ENCODE data around the gene ARRDC4. TPM values are rescaled to one million over a fixed set of nuclear protein-coding genes. Genes with fewer than 3 reads are reported as not detected.
"Not testable (repeated sequence)": the region's sequence is repeated elsewhere in the genome, so short reads cannot be mapped to it uniquely, and the experiment has no call there.

The ARRDC4 gene
- total RNA-seq, 2 experiments from 2014 or later = 0.52 to 0.56 TPM

DNA sequence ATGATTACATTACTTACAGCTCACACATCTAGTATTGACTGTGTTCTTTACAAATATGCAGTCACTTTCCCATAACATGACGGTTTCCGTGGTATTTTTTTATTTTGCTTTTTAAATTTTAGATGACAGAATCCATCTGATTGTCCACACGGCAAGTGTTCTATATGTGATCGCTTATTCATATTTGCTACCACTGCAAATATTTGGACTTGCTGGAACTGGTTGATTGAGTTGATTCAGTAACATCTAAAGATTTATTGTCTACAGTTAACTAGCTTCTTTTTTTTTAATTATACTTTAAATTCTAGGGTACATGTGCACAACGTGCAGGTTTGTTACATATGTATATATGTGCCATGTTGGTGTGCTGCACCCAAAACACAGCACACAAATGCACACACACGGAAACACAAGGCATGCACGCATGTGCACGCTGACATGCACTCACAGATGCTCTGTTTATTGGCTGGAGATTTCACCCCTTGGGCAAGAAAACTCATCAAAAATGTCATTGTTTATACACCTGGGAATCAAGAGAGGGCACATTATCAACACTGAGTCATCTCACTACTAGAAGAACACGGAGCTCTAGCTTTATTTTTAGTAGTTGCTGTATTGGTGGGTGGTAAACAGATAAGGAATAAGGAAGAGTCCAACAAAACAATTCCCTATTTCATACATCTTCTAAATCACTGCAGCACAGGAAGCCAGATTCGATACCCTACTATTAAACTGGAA is 16.4 kb downstream of the ARRDC4 start:
- Mint-ChIP-seq H3K27ac (no peak overlapping the region), H3K4me1 (peaks cover 17% of the 10 kb centered on the region), H3K27me3 (no peaks in the 10 kb centered on the region), H3K4me3 (no peak overlapping the region), H3K9me3 (no peaks in the 10 kb centered on the region), H3K36me3 (ENCODE audit: low read depth) (no peaks in the 10 kb centered on the region)
- POLR2A ChIA-PET = no interaction called here
- DNase-seq = no peak
- CTCF ChIA-PET = no interaction called here

DNA sequence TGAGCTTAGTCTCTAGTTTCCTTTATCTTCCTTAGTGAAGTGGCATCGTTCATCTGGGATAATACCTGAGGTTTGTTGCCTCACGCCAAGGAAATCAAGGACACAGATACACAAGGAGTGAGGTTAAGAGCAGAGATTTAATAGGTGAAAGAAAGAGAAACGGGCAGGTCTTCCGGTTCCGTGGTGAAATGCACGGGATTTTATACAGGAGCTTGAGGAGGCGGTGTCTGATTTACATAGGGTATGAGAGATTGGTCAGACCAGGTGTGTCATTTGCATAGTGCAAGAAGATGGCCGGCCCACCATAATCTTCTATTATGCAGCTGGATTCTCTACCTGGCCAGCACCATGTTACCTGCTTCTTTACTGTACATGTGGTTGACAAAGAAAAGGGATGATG is 17.2 kb downstream of the ARRDC4 start:
- peaks cover 18% of the 10 kb centered on the region for H3K4me1 Mint-ChIP-seq
- POLR2A ChIA-PET = no interaction called here
- CTCF ChIA-PET = no interaction called here

DNA sequence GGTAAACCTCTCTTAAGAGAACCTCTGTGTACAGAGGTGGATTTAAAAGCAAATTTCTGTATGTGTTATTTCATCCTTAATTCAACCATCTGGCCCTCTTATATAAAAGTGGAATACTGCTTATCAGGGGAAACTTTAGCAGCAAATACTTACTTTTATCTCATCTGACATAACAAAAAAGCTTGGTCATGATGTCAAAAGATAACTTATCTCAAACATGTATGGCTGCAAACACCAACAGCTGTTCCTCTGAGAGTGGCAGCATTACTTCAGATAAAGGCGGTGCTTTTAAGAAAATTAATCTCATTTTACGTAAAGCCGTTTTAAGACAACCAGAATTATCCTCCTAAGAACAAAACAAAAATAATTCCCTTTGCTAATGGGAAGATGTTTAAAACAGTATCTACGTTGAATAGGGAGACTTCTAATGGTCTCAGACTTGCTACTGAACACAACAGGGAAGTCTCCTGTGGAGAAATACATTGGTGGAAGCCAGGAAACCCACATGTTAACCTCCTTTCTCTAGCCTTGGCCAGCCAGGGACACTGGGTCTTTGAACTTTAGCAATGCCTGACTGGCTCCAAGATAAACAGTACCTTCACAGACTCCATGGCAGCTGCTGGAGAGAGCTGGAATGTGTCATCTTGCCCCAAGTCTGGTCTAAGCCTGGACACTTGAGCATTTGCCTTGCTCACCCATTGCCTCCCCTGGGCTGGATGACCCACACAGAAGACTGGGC is 18.1 kb downstream of the ARRDC4 start:
- ChIA-PET POLR2A (no interaction called here), CTCF (interaction anchor here (0.6 kb wide), 1 partner anchor 297 kb away, joined by 3 read pairs; no protein-coding TSS in a partner anchor)

More for the DNA sequence above, 17.2 kb downstream of the ARRDC4 start:
- Mint-ChIP-seq H3K36me3 (ENCODE audit: low read depth) (no peaks in the 10 kb centered on the region), H3K9me3 (no peaks in the 10 kb centered on the region), H3K27ac (no peak overlapping the region), H3K27me3 (no peaks in the 10 kb centered on the region), H3K4me3 (no peak overlapping the region)
- no peak for DNase-seq

DNA sequence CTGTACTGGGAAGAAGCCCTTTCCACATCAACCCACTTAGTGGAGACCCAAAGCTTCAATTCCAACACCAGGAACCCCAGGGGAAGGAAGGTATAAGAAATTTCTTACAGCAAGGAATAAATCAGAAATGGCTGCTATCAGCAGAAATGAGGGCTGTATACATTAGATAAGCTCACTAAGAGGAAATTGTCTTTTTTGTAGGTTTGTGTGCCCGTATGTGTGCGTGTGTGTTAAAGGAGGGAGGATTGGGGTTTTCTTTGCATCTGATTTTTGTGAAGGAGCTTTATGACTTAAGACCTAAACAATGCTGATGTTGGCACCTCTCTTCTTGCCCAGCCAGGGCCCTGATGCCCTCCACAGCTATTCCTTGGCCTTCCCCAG is 18.6 kb downstream of the ARRDC4 start:
- H3K4me3 Mint-ChIP-seq = no peak overlapping the region
- DNase-seq = no peak
- H3K9me3 Mint-ChIP-seq = no peaks in the 10 kb centered on the region
- peaks cover 20% of the 10 kb centered on the region for H3K4me1 Mint-ChIP-seq
- ChIA-PET CTCF (interaction anchor here (0.6 kb wide), 1 partner anchor 296 kb away, joined by 3 read pairs; no protein-coding TSS in a partner anchor), POLR2A (no interaction called here)
- no peaks in the 10 kb centered on the region for H3K27me3 Mint-ChIP-seq
- H3K36me3 Mint-ChIP-seq (ENCODE audit: low read depth) = no peaks in the 10 kb centered on the region
- H3K27ac Mint-ChIP-seq = no peak overlapping the region

More for the DNA sequence above, 18.1 kb downstream of the ARRDC4 start:
- DNase-seq = no peak
- no peaks in the 10 kb centered on the region for H3K9me3 Mint-ChIP-seq
- no peak overlapping the region for H3K27ac Mint-ChIP-seq
- H3K27me3 Mint-ChIP-seq = no peaks in the 10 kb centered on the region
- H3K4me1 Mint-ChIP-seq = peaks cover 18% of the 10 kb centered on the region
- no peak overlapping the region for H3K4me3 Mint-ChIP-seq
- H3K36me3 Mint-ChIP-seq (ENCODE audit: low read depth) = no peaks in the 10 kb centered on the region

DNA sequence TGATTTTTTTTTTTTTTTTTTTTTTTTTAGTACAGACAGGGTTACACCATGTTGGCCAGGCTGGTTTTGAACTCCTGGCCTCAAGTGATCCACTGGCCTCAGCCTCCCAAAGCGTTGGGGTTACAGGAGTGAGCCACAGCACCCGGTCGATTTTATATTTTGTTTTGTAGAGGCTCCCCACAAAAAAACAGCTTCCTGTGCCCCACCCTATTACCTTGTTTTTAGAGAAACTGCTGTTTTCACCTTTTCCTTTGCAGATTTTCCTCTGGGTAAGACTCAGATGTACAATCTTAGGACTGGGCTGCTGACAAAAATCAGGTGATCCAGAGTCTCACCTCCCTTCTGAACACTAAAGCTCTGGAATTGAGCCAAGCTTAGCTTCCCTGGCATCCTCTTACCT is 20.6 kb downstream of the ARRDC4 start:
- CTCF ChIA-PET = no interaction called here
- POLR2A ChIA-PET = no interaction called here
- H3K9me3 Mint-ChIP-seq = peaks cover 3% of the 10 kb centered on the region
- no peaks in the 10 kb centered on the region for H3K36me3 Mint-ChIP-seq (ENCODE audit: low read depth)
- no peaks in the 10 kb centered on the region for H3K27me3 Mint-ChIP-seq
- peak; percentile 30 for DNase-seq
- peak overlapping the region; percentile 87 for H3K27ac Mint-ChIP-seq
- no peak overlapping the region for H3K4me3 Mint-ChIP-seq
- H3K4me1 Mint-ChIP-seq = peaks cover 20% of the 10 kb centered on the region

DNA sequence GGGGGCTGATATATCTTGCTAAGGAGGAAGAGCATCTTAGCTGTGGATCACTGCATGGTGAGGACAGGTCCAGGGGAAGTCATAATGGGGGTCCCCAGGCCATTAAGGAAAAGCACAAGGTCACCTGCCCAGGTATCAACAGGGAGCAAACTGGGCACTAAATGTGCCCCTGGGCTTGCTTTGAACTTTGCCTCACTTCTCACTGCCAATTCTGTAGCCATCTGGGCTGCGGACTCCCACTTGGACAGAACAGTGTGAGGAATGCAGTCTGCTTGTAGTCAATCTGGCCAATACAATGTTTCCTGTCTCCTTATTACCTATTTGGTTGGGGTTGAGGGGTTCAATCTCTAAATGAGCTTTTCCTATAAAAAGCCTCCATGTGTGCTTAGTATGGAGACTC is 21.3 kb downstream of the ARRDC4 start:
- Mint-ChIP-seq H3K27ac (peak overlapping the region; percentile 87), H3K36me3 (ENCODE audit: low read depth) (no peaks in the 10 kb centered on the region), H3K9me3 (peaks cover 9% of the 10 kb centered on the region), H3K27me3 (no peaks in the 10 kb centered on the region), H3K4me3 (no peak overlapping the region), H3K4me1 (peaks cover 20% of the 10 kb centered on the region)
- DNase-seq = no peak
- CTCF ChIA-PET = no interaction called here
- POLR2A ChIA-PET = no interaction called here

DNA sequence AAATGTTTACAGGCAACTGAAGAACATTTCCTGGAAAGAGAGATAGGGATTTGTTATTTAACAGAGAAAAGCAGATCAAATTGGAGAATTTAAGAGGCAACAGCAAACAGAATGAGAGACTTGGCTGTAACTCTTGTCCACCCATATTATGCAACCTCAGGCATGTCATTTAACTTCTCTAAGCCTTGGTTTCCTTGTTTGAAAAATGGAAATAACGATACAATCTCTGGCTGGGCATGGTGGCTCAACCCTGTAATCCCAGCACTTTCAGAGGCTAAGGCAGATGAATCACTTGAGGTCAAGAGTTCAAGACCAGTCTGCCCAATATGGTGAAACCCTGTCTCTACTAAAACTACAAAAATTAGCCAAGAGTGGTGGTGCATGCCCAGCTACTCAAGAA is 23.7 kb downstream of the ARRDC4 start:
- H3K4me3 Mint-ChIP-seq = no peak overlapping the region
- no peak overlapping the region for H3K27ac Mint-ChIP-seq
- peaks cover 13% of the 10 kb centered on the region for H3K9me3 Mint-ChIP-seq
- no peaks in the 10 kb centered on the region for H3K36me3 Mint-ChIP-seq (ENCODE audit: low read depth)
- peaks cover 20% of the 10 kb centered on the region for H3K4me1 Mint-ChIP-seq
- no peaks in the 10 kb centered on the region for H3K27me3 Mint-ChIP-seq
- ChIA-PET POLR2A (no interaction called here), CTCF (interaction anchor here (0.7 kb wide), 1 partner anchor 17 kb away, joined by 3 read pairs; no protein-coding TSS in a partner anchor)
- DNase-seq = no peak

DNA sequence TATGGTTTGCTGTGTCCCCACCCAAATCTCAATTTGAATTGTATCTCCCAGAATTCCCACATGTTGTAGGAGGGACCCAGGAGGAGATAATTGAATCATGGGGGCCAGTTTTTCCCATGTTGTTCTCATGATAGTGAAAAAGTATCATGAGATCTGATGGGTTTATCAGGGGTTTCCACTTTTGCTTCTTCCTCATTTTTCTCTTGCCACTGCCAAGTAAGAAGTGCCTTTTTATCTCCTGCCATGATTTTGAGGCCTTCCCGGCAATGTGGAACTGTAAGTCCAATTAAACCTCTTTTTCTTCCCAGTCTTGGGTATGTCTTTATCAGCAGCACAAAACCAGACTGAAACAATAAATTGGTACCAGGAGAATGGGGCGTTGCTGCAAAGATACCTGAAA is 25.5 kb downstream of the ARRDC4 start:
- CTCF ChIA-PET; DNase-seq; H3K27ac Mint-ChIP-seq; POLR2A ChIA-PET; H3K36me3 Mint-ChIP-seq (ENCODE audit: low read depth); H3K27me3 Mint-ChIP-seq; H3K4me3 Mint-ChIP-seq: not testable (repeated sequence)
- peaks cover 13% of the 10 kb centered on the region for H3K9me3 Mint-ChIP-seq
- peaks cover 13% of the 10 kb centered on the region for H3K4me1 Mint-ChIP-seq

DNA sequence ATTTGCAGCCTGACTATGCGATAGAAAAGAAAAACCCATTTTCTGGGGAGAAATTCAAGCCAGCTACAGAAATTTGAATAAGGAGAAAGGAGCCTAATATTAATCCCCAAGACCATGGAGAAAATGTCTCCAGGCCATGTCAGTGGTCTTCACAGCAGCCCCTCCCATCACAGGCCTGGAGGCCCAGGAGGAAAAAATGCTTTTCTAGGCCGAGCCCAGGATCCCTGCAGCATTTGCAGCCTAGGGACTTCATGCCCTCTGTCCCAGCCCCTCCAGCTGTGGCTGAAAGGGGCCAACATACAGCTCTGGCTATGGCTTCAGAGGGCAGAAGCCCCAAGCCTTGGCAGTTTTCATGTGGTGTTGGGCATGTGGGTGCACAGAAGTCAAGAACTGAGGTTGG is 26.3 kb downstream of the ARRDC4 start:
- no peaks in the 10 kb centered on the region for H3K36me3 Mint-ChIP-seq (ENCODE audit: low read depth)
- H3K27ac Mint-ChIP-seq = no peak overlapping the region
- peaks cover 5% of the 10 kb centered on the region for H3K4me1 Mint-ChIP-seq
- H3K9me3 Mint-ChIP-seq = peaks cover 14% of the 10 kb centered on the region
- CTCF ChIA-PET = interaction anchor here (0.5 kb wide), 1 partner anchor 758 kb away, joined by 3 read pairs; no protein-coding TSS in a partner anchor
- no peak for DNase-seq
- H3K4me3 Mint-ChIP-seq = no peak overlapping the region
- H3K27me3 Mint-ChIP-seq = no peaks in the 10 kb centered on the region
- POLR2A ChIA-PET = no interaction called here

DNA sequence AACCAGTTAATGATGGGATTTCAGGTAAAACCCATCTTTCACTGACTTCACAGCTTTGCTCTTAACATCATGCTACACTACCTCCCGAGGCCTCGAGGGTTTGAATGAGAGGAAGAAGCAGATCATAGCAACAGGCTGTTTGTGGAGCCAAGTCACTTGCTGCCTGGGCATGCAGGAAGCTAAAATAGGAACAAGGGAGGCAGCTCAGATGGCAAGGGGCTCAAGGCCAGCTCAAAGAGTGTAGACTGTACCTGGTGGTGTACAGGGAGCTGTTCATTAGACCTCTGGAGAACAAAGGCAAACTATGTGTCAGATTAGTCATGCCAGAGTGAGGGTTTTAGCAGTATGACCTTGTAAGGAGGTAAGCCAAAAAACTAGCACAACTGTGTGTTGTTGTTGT is 28.8 kb downstream of the ARRDC4 start:
- DNase-seq = no peak
- Mint-ChIP-seq H3K27me3 (no peaks in the 10 kb centered on the region), H3K4me3 (no peak overlapping the region), H3K9me3 (peaks cover 15% of the 10 kb centered on the region), H3K27ac (no peak overlapping the region), H3K4me1 (no peaks in the 10 kb centered on the region), H3K36me3 (ENCODE audit: low read depth) (no peaks in the 10 kb centered on the region)
- CTCF ChIA-PET = no interaction called here
- POLR2A ChIA-PET = no interaction called here

DNA sequence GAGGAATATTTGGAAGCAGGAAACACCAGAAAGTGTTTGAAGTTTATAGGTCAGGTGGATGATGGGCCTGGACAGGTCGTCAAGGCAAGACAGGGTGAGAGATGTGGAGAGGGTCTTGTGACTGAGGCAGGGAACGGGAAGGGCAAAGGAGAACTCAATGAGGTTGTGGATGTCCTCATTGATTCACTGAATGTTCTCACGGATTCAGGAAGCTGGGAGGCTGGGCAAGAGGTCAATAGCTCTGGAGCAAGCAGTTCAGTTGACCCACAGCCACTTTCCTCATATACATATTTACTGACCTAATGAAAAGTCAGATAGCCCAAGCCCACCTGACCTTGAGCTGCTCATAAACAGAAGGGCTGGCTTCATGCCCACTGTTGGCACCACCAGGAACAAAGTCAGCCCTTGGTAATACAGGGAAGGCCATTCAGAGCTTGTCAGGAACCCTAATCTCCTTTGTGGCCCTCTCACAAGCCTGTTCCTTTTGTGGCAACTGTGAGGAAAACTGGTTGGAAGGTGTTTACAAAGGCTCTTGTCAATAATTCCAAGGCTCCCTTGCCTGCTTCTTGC is 31.6 kb downstream of the ARRDC4 start:
- H3K4me1 Mint-ChIP-seq = peaks cover 14% of the 10 kb centered on the region
- peaks cover 5% of the 10 kb centered on the region for H3K9me3 Mint-ChIP-seq
- no peaks in the 10 kb centered on the region for H3K27me3 Mint-ChIP-seq
- CTCF ChIA-PET = no interaction called here
- H3K27ac Mint-ChIP-seq = no peak overlapping the region
- H3K36me3 Mint-ChIP-seq (ENCODE audit: low read depth) = no peaks in the 10 kb centered on the region
- POLR2A ChIA-PET = no interaction called here
- no peak for DNase-seq
- H3K4me3 Mint-ChIP-seq = no peak overlapping the region

DNA sequence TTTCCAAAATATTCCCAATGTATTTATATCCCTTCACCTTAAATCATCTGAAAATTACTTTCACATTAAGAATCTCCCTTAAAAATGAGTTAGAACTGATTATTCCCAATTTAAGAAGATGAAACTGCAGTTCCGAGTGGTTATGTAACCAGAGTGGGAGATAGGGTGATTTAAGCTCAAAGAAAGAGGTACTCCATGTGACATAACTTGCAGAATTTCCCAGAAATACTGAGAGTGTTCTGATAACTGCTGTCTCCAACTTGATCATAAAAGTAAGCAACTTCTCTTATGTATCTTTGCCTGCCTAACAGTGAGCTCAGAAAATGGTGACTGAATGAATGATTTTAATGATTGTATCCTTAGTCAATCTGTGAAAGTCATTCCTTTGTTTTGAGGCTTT is 32.3 kb downstream of the ARRDC4 start:
- Mint-ChIP-seq H3K36me3 (ENCODE audit: low read depth) (no peaks in the 10 kb centered on the region), H3K4me3 (no peak overlapping the region), H3K9me3 (peaks cover 5% of the 10 kb centered on the region)

DNA sequence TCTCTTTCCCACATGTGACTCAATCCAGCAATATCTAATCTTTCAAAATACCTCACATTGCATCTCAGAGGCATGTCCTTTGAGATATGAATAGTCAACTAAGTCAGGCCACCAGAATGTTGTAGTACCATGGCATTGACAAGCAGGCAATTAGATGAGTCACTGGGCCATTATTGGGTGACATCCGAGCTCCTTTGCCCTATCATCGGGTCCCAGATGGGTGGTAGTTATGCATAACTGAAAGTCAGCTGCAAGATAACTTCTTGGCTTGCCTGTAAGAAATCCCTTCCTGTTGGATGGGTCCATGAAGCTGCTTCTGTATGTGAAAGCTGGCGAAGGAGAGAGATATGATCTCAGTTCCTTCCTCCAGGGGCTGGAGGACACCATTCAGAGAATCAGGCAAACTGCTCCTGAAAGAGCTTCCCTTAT is 32.8 kb downstream of the ARRDC4 start:
- Mint-ChIP-seq H3K36me3 (ENCODE audit: low read depth) (no peaks in the 10 kb centered on the region), H3K9me3 (peaks cover 2% of the 10 kb centered on the region), H3K4me3 (no peak overlapping the region), H3K4me1 (peaks cover 14% of the 10 kb centered on the region), H3K27me3 (no peaks in the 10 kb centered on the region), H3K27ac (no peak overlapping the region)
- ChIA-PET CTCF (no interaction called here), POLR2A (no interaction called here)
- DNase-seq = no peak

More for the DNA sequence above, 32.3 kb downstream of the ARRDC4 start:
- POLR2A ChIA-PET = no interaction called here
- no peak for DNase-seq
- CTCF ChIA-PET = no interaction called here
- no peak overlapping the region for H3K27ac Mint-ChIP-seq
- no peaks in the 10 kb centered on the region for H3K27me3 Mint-ChIP-seq
- H3K4me1 Mint-ChIP-seq = peaks cover 14% of the 10 kb centered on the region

All from activated CD4-positive, alpha-beta T cell treated with anti-CD3 and anti-CD28 coated beads, Interleukin-2, amount 10 ng/mL, durations not matched to agents 7 days and 5 days (primary cell).